Tibial nerve (tissue), 3 donors: ENCODE measurements around the gene POLR1F.

Experiments used
- CTCF ChIP-seq, 5 experiments: fragments of 200-600 bp in 3 of 5; fragments of 450-650 bp in 2 of 5; sonication (generic) in 3 of 5; IDR thresholded peaks; one replicate each; pipeline ENCODE4 v1.5.1; 2016 to 2019; ENCODE audit warnings: antibody characterized with exemption in 5 of 5, mild to moderate bottlenecking in 3 of 5, moderate library complexity in 2 of 5
- POLR2A ChIP-seq, 2 donors: fragments of 450-650 bp; IDR thresholded peaks; one replicate each; pipeline ENCODE4 v1.6.1; 2017; ENCODE audit warnings: antibody characterized with exemption in 2 of 2, mild to moderate bottlenecking in 2 of 2, moderate library complexity in 2 of 2

- TF ChIP-seq POLR2A (IDR thresholded peaks at IDR 0.05), result no peak
- TF ChIP-seq CTCF (IDR thresholded peaks at IDR 0.05), result no peak
These were observed 7.4 kb downstream of the POLR1F start for GRCh38 chr7:19701471-19701870.
